OCI-LY7 (cell line): ENCODE data around the gene NSL1.

Experiments used
- EZH2phosphoT487 ChIP-seq: fragments of 200-600 bp; sonication (generic); IDR thresholded peaks from 2 replicates; pipeline ENCODE4 v1.6.1; 2018; ENCODE audit warnings: low read depth, borderline replicate concordance, mild to moderate bottlenecking, mixed run types, antibody characterized with exemption, low read length, moderate library complexity, mixed read lengths
- TF ChIP-seq, protein P1 (sequence below): fragments of 200-600 bp; sonication (generic); conservative IDR thresholded peaks from 2 replicates; pipeline ENCODE4 v1.5.1; 2014; ENCODE audit warnings: mild to moderate bottlenecking, antibody characterized with exemption, low read length, moderate library complexity, mixed read lengths

DNA sequence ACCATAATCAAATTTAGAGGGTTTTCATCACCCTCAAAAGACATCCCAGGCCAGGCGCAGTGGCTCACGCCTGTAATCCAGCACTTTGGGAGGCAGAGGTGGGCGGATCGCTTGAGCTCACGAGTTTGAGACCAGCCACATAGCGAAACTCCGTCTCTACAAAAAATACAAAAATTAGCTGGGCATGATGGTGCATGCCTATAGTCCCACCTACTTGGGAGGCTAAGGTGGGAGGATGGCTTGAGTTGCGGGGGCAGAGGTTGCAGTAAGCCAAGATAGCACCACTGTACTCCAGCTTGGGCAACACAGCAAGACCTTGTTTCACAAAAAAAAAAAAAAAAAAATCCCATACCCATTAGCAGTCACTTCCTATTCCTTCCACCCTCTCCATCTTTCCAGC is 58.5 kb downstream of the NSL1 start:
- TF ChIP-seq, protein P1, sequence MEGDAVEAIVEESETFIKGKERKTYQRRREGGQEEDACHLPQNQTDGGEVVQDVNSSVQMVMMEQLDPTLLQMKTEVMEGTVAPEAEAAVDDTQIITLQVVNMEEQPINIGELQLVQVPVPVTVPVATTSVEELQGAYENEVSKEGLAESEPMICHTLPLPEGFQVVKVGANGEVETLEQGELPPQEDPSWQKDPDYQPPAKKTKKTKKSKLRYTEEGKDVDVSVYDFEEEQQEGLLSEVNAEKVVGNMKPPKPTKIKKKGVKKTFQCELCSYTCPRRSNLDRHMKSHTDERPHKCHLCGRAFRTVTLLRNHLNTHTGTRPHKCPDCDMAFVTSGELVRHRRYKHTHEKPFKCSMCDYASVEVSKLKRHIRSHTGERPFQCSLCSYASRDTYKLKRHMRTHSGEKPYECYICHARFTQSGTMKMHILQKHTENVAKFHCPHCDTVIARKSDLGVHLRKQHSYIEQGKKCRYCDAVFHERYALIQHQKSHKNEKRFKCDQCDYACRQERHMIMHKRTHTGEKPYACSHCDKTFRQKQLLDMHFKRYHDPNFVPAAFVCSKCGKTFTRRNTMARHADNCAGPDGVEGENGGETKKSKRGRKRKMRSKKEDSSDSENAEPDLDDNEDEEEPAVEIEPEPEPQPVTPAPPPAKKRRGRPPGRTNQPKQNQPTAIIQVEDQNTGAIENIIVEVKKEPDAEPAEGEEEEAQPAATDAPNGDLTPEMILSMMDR, result no peak
- no peak for TF ChIP-seq EZH2phosphoT487
